HG02938 (cell line): ENCODE data around the gene TRAPPC12.

Experiments used
- ATAC-seq: cut with Tn5 transposase; IDR thresholded peaks from one replicate; pipeline ENCODE4 v1.9.1; 2021; ENCODE audit warnings: mild to moderate bottlenecking, moderate library complexity; ENCODE audit not compliant: unreplicated experiment

The TRAPPC12 gene

DNA sequence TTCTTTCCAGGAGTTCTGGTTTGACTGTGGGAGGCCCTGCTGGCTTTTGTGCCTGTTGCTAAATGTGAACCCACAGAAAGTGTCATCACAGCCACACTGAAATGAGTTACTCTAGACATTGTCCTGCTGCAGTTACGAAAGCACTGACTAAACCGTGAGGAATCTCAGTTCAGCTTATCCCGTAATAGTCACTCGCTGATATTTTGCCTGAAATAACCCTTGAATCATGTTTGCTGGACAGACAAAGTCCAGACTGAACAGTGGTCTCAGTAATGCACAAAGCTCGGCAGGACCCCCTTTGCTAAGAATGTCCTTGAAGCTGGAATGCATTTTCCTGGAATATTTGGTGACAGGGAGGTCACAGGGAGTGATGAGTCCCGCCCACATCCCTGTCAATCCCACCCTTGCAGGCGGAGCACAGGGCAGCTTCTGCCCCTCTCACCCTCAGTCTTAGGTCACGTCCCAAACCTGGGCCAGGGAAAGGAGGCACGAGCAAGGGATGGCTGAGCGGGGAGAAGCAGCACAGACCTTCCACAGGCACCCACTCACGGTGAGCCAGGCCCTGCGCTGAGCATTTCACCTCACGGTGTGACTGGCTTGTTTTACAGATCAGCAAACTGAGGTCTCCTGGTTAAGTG lies 86.5 kb downstream of the TRAPPC12 start:
- no peak for ATAC-seq

DNA sequence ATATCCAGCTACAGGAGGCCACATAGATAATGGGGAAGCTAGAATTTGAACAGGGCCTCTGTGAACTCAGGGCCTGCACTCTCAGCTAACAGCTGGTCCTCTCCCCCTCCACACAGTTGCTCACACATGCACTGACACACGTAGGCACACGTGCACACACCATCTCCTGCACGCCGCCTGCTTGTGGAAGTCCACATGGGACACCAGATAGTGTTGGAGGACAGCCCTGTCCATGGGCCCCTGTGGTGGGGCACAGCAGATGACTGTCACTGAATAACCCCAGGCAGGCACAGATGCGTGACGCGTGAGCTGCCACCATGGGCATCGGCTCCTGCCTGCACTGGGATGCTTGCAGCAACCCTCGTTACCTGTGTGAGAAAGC lies 87.0 kb downstream of the TRAPPC12 start:
- ATAC-seq, result no peak

DNA sequence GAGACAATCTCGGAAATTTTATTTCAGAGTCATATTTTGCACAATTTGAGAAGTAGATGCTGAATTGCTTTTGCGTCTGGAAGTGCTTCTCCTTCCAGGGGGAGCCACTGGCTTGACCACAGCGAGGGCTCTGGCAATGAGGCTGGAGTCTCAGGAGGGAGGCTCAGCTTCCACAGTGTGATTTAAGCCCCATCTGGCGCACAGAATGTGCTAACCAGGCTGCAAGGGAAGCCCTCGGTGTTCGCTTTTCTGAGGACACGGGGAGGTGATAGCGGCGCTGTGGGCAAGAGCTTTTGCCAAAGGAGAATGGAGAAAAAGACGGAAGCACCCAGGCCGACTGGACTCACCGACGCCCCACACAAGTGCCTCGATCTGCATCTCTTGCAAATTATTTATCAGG lies 87.5 kb downstream of the TRAPPC12 start:
- no peak for ATAC-seq

DNA sequence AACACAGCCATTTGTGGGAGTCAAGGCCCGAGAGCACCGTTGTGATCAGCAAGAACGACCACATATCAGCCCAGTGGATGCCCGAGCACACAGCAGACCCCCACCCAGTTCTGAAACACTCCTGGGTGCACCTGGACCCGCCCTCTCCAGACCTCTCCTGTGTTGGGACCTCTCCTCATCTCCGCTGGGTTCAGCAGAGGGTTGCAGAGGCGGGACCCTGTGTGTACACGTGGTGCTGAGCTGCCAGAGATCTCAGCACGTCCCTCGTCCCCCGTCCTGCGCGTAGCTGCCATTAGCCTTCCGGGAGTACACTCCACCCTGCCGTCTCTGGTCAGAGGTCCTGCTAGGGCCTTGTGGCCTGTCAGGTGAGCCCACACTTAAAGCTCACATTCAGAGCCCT lies 88.2 kb downstream of the TRAPPC12 start:
- no peak for ATAC-seq

DNA sequence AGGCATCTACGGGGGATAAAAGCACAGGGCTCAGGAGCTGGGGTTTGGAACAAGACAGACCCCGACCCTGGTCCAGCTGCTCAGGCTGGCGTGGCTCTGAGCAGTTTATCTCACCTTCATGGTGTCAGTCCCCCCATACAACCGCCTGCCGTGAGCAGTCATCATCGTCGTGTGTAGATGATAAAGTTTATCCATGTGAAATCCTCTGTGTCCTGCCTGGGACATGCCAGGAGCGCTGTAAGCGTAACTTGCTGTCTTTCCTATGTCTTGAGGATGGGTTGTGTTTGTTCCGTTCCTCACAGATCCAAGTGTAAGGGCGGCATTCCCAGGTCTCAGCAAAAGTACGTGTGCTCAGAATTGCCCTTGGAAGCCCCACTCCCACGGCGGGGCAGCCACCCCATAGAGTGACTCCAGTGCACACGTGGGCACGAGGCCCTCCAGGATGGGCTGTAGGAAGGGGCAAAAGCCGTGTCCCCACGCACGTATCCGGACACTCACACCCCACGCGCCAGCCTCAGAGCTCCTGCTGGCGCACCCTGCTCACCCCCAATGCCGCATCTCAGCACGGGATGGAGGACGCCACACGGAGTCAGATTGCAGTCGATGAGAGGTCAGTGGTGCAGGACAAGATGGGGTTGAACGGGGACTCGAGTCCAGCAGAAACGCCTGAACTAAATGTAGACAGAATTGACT lies 88.9 kb downstream of the TRAPPC12 start:
- no peak for ATAC-seq

DNA sequence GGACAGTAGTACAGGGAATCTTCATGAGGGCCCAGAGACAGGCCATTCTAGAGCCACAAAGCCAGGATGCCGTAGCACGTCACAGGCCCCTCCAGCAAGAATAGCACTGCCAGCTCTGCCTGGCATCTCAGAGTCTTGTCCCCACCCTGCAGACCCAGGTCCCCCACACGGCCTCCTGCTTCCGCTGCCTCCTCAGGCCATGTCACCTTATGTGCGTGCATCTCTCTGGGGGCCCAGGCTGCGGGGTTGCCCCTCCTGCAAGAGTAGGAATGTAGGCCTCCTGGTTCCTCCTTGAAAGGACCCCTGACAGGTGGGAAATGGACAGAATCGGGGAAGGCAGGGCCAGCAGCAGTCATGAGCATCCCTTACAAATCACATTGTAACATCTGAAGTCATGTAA lies 90.0 kb downstream of the TRAPPC12 start:
- ATAC-seq, result no peak

DNA sequence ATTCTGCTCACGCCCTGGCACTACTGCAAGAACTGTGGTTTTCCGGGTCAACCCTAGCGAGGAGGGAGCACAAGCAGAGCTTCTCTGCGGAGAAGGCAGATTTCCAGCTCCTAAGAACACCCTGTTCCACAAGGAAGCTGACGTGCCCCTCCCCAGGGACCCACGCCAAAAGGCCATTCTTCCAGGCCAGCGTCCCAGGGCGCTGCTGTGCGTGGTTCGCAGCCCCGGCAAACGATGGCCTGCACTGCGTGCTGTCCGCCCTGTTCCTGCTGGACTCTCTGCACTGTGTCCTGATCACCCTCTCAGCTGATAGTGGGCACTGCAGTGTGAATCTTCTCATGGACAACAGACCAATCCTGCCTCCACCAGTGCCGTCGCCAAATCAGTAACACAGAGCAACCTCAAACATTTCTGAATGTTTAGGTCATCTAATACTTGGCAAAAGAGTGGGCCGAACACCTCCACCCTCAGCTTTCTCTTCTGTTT lies 90.7 kb downstream of the TRAPPC12 start:
- ATAC-seq, result no peak

DNA sequence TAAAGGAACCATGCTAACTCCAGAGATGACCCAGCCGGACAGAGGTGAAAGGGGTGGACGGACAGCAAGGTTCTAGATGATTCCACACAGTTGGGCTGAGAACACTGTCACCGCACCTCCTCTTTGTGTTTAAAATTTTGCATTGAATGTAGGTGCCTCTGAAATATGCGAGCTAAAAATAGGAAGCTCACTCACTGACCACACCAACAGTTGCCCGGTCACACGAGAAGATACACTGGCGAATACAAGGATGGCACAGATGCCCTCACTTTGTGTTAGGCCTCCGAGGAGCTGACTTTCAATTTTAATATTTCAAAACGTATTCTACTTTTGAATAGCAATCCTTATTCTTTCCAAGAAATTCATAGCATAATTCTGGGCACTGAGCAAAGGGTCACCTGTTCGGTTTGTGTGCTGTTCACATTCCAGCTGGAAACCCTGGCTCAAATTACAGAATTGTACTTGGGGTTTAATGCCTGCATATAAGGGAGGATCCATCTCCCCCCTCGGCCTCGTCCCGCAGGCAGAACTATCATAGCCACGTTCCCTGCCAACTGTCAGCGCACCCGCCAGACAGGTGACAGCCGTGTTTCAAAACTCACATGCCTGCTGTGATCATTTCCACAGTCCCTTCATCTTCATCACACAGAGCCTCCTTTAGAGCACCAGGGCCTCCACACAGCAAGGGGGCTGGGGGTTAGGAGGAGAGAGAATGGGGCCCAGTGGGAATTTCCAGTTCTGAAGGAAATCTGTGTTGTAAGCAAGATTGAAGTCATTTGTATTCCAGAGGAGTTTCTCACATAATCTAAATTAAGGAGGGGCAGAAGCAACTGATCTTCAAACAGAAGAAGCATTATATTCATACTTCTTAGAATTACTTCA lies 91.6 kb downstream of the TRAPPC12 start:
- no peak for ATAC-seq

DNA sequence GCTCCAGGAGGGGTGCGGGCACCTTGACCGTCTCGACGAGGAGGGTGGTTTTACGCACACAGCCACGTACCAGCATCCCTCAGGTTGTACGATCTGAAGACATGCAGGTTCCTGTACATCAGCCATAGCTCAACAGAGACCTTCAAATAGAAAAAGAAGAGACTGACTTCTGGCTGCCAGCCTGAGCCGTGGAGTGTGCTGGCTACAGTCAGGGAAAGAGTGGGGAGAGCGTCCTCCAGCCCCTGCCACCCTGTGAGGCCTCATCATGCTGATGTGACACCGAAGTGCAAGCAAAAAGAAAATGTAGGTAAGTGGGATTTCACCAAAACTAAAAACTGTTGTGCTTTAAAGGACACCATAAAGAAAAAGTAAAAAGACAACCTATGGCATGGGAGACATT lies 92.8 kb downstream of the TRAPPC12 start:
- ATAC-seq, result no peak

DNA sequence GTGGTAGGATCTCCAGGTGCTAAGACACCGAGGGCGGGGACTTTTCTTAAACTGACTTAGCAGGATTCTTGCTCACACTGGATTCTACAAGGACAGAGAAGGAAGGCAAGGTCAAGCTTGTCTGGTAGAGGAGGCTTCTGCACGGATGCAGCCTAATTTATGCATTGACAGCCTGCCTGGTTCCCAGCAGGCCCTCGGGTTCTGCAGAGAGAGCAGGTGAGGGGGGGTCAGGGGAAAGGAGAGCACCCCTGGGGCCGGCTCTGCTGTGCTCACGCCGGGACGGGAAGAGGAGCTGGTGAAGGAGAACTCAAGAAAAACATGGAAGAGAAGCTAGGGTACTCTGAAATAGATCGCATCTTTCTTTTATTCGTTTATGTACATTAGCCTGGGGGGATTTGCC lies 93.5 kb downstream of the TRAPPC12 start:
- no peak for ATAC-seq

DNA sequence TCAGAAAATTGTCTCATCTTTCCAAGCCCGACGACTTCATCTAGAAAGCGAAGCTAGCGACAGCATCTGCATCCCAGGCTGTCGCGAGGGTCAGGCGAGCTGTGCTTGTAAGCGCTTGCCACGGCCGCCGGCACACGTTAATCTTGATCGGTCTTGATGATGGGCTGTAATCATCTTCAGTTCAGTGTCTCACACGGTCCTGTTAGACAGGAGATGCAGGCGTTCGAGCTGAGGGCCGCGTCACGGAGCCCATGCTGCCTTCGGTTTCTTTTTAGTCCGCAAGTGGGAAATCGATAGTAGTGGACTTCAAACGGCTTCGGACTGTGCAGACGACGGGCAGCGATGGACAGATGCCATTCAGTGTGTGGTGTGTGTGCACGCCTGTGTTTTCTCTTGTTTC lies 96.3 kb downstream of the TRAPPC12 start:
- no peak for ATAC-seq

DNA sequence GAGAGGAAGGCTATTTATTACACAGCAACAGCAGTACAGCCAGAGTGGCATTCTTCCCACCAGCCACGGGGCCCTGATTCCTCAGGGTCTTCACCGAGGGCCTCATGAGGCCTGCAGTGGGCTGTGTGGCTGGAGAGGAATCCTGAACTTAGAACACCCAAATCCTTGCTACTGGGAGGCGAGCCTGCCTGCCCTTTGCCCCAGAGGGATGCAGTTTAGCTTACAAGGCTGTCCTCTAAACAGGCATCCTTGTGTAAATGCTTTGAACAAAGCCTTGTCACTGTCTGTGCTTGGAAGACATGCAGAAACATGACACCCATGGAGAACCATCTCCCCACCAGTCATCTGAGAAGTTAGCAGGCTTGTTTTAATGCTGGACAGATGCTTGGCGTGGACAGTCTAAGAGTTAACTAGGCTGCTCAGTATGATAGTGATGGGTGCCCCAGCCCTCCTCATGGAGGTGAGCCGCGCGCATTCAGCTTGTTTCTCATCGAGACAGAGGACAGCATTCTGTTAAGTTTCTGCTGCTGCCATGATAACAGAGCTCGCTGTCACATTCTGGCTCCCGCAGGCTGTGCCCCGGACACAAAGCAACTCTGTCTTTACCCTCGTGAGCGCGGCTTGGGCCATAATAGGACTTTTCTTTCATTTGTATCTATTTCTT lies 97.0 kb downstream of the TRAPPC12 start:
- ATAC-seq, result no peak

DNA sequence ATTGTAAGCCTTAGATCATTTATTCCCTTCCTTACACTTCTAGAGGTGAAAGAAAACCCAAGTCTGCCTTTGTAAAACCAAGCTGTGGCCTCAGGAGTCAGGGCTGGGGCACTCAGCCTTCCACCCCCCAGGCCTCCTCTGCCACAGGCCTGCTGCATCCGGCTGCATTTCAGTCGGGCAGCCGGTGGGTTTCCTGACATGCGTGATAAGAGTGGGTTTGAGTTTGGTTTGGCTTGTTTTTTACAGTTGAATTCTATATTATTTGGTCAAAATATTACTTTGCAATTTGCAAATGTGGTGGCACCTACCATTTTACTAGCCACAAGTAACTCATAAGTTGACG lies 97.5 kb downstream of the TRAPPC12 start:
- ATAC-seq, result no peak

DNA sequence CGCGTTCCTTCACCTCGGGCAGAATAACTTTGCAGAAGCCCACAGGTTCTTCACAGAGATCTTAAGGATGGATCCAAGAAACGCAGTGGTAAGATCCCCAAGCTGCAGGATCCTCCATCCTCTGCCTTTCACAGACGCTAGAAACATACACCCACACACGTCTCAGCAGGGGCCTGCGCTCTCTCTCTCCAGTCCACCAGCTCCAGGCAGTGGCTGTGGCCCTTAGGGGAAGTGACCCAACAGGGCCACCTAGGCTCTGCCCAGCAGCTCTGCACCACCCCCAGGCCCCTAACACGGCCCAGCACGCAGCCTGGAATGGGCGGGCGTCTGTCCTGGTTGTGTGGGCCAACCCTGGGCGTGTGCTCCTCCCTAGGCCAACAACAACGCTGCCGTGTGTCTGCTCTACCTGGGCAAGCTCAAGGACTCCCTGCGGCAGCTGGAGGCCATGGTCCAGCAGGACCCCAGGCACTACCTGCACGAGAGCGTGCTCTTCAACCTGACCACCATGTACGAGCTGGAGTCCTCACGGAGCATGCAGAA lies 99.4 kb downstream of the TRAPPC12 start:
- ATAC-seq, result no peak

DNA sequence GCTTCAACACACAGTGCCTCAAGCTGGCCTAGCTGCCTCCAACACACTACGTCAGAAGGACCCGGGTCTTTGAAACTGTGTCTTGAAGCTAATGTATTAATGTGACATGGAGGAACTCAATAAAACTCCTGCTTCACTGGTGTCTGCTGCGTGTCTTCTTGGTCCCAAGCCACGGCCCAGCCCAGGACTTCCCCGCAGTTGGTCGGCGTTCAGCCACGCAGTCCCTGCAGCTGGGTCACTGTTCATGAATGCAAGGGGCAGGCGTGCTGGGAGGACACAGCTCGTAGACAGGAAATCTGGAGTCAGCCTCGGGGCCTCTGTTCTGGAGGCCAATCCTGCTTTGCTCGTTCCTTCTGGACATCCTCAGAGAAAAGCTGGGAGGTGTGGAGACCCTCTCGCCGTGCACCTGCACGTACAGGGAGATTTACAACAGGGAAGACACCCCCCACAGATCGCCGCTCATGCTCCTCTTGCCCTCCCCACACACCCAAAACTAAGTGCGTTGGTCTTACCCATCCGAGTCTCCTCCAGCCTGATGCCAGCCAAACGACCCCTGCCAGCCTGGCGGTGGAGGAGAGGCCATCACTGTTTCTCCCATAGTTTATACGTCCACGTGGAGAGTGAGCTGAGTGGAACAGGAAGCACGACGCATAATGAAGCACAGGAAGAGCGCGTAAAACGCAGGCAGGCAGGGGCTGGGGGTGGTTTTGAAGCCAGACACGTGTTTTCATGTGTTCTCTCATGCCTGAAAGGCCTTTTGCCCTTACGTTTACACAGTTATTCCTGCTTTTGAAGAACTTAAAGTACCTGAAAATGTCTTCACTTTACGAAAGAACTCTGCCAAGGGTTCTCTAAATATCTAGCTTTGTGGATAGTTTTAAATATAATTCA lies 100.2 kb downstream of the TRAPPC12 start:
- ATAC-seq, result no peak

DNA sequence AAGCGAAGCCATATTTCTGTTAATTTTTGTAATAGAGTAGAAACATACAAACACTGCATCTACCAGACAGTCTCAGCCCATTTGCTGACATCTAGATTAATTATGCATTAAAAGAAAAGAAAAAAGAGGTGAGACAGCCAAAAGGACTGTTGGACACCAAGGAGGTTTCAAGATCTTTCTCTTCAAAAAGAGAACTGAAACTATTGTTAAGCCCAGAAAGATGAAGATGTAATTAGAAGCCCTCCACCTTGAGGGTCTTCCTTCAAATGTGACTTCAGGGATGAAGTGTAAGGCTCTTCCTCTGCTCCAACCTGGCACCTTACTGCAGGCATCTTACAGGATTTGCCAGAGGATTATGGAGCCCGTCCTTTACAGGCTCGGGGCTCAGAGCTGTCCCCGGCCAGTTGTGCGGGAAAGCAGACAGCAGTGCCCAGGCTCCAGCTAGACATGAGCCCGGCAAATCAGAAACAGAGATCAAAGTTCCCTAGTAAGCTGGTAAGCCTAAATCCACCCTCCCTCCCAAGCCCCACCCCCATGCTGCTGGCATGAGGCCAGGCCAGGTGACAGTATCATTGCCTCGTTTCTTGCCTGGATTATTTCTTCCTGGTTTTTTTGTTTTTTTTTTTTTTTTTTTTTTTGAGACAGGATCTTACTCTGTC lies 101.0 kb downstream of the TRAPPC12 start:
- no peak for ATAC-seq

DNA sequence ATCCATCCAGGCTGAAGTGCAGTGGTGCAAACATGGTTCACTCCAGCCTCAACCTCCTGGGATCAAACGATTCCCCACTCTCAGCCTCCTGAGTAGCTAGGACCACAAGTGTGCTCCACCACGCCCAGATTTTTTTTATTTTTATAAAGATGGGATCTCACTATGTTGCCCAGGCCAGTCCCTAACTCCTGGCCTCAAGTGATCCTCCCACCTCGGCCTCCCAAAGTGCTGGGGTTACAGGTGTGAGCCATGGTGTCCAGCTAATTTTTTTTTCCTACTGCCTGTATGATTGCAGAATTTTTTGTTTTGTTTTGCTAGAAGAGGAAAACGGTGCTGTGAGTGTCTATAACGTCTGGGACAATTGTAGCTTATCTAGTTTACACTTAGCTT lies 101.5 kb downstream of the TRAPPC12 start:
- ATAC-seq, result no peak

DNA sequence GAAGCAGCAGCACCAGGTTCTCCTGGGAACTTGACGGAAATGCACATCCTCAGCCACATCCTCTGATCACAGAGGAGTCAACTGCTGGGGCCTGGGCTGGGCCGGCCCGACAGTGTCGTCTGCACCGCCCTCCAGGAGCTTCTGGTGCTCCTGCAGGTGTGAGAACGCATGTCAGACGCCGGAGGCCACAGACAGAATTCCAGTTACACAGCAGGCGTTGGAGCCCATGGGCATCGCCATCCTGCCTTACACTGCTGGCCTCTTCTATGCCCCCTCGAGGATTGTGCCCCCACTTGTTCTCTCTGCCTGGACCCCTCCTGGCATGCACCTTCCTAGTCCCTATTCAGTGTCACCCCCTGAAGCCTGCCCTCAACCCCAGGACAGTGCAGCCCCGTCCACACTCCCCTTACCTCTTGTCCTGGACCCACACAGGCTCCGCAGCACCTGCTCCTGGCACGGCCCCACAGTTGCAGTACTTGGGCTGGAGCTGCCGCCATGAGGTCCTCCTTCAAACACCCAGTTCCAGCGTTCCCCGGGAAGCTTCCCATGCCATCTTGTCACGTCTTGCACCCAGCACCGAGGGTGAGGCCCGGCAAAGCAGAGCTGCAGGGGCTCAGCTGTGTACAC lies 102.4 kb downstream of the TRAPPC12 start:
- no peak for ATAC-seq

DNA sequence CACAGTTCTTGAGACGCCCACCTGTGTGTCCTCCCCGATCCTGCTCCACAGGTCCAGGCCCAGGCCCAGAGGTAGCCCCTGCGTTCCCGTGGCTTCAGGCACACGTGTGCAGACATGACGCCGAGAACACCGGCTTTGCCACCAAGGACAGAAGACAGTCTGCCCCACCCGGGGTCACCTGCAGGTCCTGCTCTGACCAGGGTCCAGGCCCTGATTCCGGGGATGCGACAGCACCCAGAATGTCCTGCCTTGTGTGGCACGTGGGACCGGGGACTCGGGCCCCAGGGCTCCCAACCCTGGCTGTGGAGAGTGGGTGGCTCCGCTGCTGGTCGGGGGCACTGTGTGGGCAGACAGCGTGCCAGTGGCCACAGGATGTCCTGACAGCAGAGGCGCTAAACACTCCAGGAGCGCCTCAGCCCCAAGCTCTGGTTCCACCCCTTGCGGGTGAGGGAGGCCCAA lies 102.9 kb downstream of the TRAPPC12 start:
- ATAC-seq, result no peak
